Spleen (tissue), 11 donors: ENCODE results near the gene CLEC16A. TPM values are rescaled to one million over a fixed set of nuclear protein-coding genes. Genes with fewer than 3 reads are reported as not detected.
A peak's percentile ranks its signal among the peaks of the same experiment; 100 is the strongest.

Source experiments
- DNase-seq: peaks from one replicate; pipeline ENCODE4 v3.0.0-alpha.2; 2020
- H3K27ac ChIP-seq, 8 donors: fragments of 200-600 bp; sonication (generic) in 7 of 8; 1 replicate in 4 of 8; 2 replicates in 4 of 8; pipeline versions ENCODE4 v1.5.0 to v1.8.0; 2016 to 2021; ENCODE audit warnings: inconsistent platforms in 4 of 8, mild to moderate bottlenecking in 4 of 8, moderate library complexity in 1 of 8
- H3K27me3 ChIP-seq, 7 donors: fragments of 200-600 bp; sonication (generic) in 6 of 7; replicated peaks in 1 of 7; 1 replicate in 4 of 7; 2 replicates in 3 of 7; pipeline versions ENCODE4 v1.5.0 to v1.8.0; 2016 to 2021; ENCODE audit warnings: inconsistent platforms in 3 of 7, mild to moderate bottlenecking in 1 of 7
- H3K36me3 ChIP-seq, 6 donors: fragments of 200-600 bp; sonication (generic) in 5 of 6; 1 replicate in 4 of 6; 2 replicates in 2 of 6; pipeline versions ENCODE4 v1.5.0 to v1.8.0; 2016 to 2021; ENCODE audit warnings: inconsistent platforms in 2 of 6
- H3K4me1 ChIP-seq, 6 donors: fragments of 200-600 bp; sonication (generic) in 5 of 6; 1 replicate in 3 of 6; 2 replicates in 3 of 6; pipeline versions ENCODE4 v1.5.0 to v1.8.0; 2016 to 2021; ENCODE audit warnings: inconsistent platforms in 3 of 6
- H3K4me3 ChIP-seq, 8 donors: fragments of 200-600 bp; sonication (generic) in 7 of 8; 1 replicate in 4 of 8; 2 replicates in 4 of 8; pipeline versions ENCODE4 v1.5.0 to v1.8.0; 2016 to 2021; ENCODE audit warnings: inconsistent platforms in 4 of 8, mild to moderate bottlenecking in 4 of 8, moderate library complexity in 2 of 8
- H3K9me3 ChIP-seq, 8 donors: fragments of 200-600 bp; sonication (generic) in 7 of 8; 1 replicate in 4 of 8; 2 replicates in 4 of 8; pipeline versions ENCODE4 v1.5.0 to v1.8.0; 2016 to 2021; ENCODE audit warnings: inconsistent platforms in 4 of 8
- CTCF ChIP-seq, 11 experiments: fragments of 200-600 bp in 7 of 11; fragments of 450-650 bp in 4 of 11; sonication (generic) in 4 of 11; IDR thresholded peaks in 8 of 11; conservative IDR thresholded peaks in 3 of 11; 1 replicate in 7 of 11; 2 replicates in 4 of 11; pipeline versions ENCODE4 v1.4.0 to v1.8.0; 2016 to 2021; ENCODE audit warnings: antibody characterized with exemption in 11 of 11, inconsistent platforms in 4 of 11, mild to moderate bottlenecking in 1 of 11
- POLR2A ChIP-seq, 3 donors: fragments of 450-650 bp; IDR thresholded peaks; one replicate each; pipeline ENCODE4 v1.5.1; 2017; ENCODE audit warnings: antibody characterized with exemption in 3 of 3, mild to moderate bottlenecking in 1 of 3
- POLR2AphosphoS5 ChIP-seq, 3 donors: sonication (generic); formaldehyde crosslinking; IDR thresholded peaks; one replicate each; pipeline ENCODE4 v1.5.1; 2017; ENCODE audit warnings: antibody characterized with exemption in 3 of 3
- WGBS, 5 donors: extraction: QIAGEN DNeasy Blood & Tissue Kit in 3 of 5; methylation state at CpG; one replicate each; pipeline versions ENCODE4 v1.1.5 to v1.1.7; 2013 to 2018; 5-methylcytosine and 5-hydroxymethylcytosine counted together
- intact Hi-C: fragments of 100-400 bp; cut with DNase I; formaldehyde crosslinking; loops from one replicate; pipeline ENCODE4 v1.15.0; 2023; ENCODE audit warnings: low total_unique reads
- polyA plus RNA-seq, 3 donors: library from polyadenylated mRNA; stranded (reverse); fragments of 200-250 nt; gene quantifications; one replicate each; pipeline ENCODE4 v1.2.1, GENCODE V29; 2013
- total RNA-seq, 7 donors: library from RNA; depleted of rRNA in 3 of 7; stranded (reverse); fragments of >200 nt in 3 of 7; fragmentation: NEBNext Ultra II Directional in 4 of 7; extraction: Animal tissue kit (Norgen Biotek cat#: 25700) in 4 of 7; gene quantifications; one replicate each; pipeline versions ENCODE4 v1.1.0 to v1.2.1, GENCODE V29; 2016 to 2021
- donor health status: healthy with polysubstance abuse.
- donor health status: DM: no; HTN: no; CAD: no; lungs with moderate emphysema.
- donor health status: DM: no; HTN: no; CAD: no.
- donor health status: Bipolar disorder and iron deficiency.
- donor health status: healthy.
- donor health status: DM: no; HTN: no; CAD: no.
- donor health status: DM: yes; HTN: yes; CAD: no.

Gene CLEC16A
- total and polyA plus RNA-seq, 10 donors, result 7.3 to 54.6 (median 35.1) TPM

- H3K36me3 ChIP-seq, result peaks cover 0 to 91% (median 47%) of the 10 kb centered on the region in 6 donors
- TF ChIP-seq POLR2A (IDR thresholded peaks at IDR 0.05), result no peak
- no peaks in the 10 kb centered on the region for H3K9me3 ChIP-seq
- no peak for DNase-seq
- no peak overlapping the region for H3K27ac ChIP-seq
- no peaks in the 10 kb centered on the region for H3K27me3 ChIP-seq
- intact Hi-C loops, result no loop called here
- peaks cover 0 to 11% (median 4%) of the 10 kb centered on the region in 6 donors for H3K4me1 ChIP-seq
- WGBS, 5 donors, result 92 to 96% (median 95%) methylated on average over 11 of the region's 11 CpGs
- H3K4me3 ChIP-seq, result no peak overlapping the region
These were observed 179.3 kb downstream of the CLEC16A start for GRCh38 chr16:11123666-11124065.

GRCh38 chr16:11125936-11126335, 181.6 kb downstream of the CLEC16A start:
- no peak overlapping the region for H3K27ac ChIP-seq
- DNase-seq, result no peak

DNA sequence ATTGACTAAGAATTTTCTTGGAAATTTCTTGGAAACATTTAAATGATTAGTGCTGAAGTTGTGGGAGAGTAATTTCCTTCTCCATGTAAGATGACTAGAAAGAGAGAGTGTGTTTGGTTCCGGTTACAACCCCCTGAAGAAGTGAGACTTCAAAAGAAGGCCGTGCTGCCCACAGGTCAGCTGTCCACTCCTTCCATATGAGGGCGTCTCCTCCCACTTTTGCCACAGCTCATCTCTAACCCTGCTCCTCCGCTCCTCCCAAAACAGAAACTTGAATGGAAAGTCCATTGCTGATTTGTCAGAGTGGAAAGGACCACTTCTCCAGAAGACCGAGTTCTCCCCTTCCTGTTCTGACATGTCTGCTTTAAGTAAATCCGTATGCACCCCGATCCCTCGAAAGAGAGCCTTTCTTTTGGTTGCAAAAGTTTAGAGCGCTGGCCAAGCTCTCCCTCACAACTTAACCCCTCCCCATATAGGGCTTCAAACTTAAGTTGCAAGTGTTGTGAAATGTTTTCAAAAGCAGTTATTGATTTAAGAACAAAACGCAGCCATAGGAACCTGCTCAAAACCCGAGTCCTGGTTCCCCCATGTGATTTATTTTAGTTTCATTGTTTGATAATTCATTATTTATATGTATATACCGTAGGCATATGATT, 182.2 kb downstream of the CLEC16A start:
- DNase-seq, result no peak
- Histone ChIP-seq H3K4me1 (peaks cover 0 to 20% (median 8%) of the 10 kb centered on the region in 6 donors), H3K27ac (no peak overlapping the region), H3K36me3 (peaks cover 0 to 94% (median 47%) of the 10 kb centered on the region in 6 donors), H3K27me3 (no peaks in the 10 kb centered on the region), H3K9me3 (no peaks in the 10 kb centered on the region), H3K4me3 (no peak overlapping the region)
- TF ChIP-seq POLR2A (IDR thresholded peaks at IDR 0.05) (no peak), POLR2AphosphoS5 (IDR thresholded peaks at IDR 0.05) (no peak), CTCF (IDR thresholded peaks at IDR 0.05 in 8 of 11, conservative IDR thresholded peaks at IDR 0.05 in 3 of 11) (no peak)
- intact Hi-C loops, result no loop called here
- 69 to 84% (median 73%) methylated on average over 12 of the region's 12 CpGs for WGBS, 5 donors

More at GRCh38 chr16:11125936-11126335, 181.6 kb downstream of the CLEC16A start:
- intact Hi-C loops, result no loop called here
- H3K27me3 ChIP-seq, result no peaks in the 10 kb centered on the region
- WGBS, 5 donors, result 93 to 97% (median 94%) methylated on average over 17 of the region's 17 CpGs
- H3K9me3 ChIP-seq, result no peaks in the 10 kb centered on the region
- TF ChIP-seq POLR2A (IDR thresholded peaks at IDR 0.05) (no peak), POLR2AphosphoS5 (IDR thresholded peaks at IDR 0.05) (no peak), CTCF (IDR thresholded peaks at IDR 0.05 in 8 of 11, conservative IDR thresholded peaks at IDR 0.05 in 3 of 11) (no peak)
- peaks cover 0 to 20% (median 8%) of the 10 kb centered on the region in 6 donors for H3K4me1 ChIP-seq
- H3K36me3 ChIP-seq, result peaks cover 0 to 94% (median 53%) of the 10 kb centered on the region in 6 donors
- no peak overlapping the region for H3K4me3 ChIP-seq

DNA sequence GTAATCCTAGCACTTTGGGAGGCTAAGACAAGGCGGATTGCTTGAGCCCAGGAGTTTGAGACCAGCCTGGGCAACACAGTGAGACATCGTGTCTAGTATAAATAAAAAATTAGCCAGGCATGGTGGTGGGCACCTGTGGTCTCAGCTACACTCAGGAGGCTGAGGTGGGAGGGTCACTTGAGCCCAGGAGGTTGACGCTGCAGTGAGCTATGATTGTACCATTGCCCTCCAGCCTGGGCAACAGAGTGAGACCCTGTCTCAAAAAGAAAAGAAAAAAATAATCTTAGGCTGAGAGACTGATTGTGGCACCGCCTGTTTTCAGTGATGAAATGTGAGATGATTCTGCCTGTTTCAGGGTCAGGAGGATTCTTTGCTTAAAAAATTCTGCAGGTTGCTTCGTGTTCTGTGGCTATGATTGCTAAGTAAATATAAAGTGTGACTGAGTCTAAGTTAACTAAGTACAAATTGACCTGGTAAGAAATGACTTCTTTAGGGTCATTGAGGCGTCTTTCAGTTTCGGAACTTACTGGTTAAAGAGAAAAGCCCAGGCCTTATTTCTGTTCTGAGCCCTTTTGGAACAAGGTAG, 183.3 kb downstream of the CLEC16A start:
- peak overlapping the region in 4 of 8 donors; percentile 35 to 64 (median 55) for H3K27ac ChIP-seq
- 87 to 98% (median 94%) methylated on average over 7 of the region's 7 CpGs for WGBS, 5 donors
- DNase-seq, result no peak
- TF ChIP-seq POLR2A (IDR thresholded peaks at IDR 0.05), result no peak
- no peak for TF ChIP-seq CTCF (IDR thresholded peaks at IDR 0.05 in 8 of 11, conservative IDR thresholded peaks at IDR 0.05 in 3 of 11)
- no peak for TF ChIP-seq POLR2AphosphoS5 (IDR thresholded peaks at IDR 0.05)
- H3K36me3 ChIP-seq, result peaks cover 0 to 86% (median 43%) of the 10 kb centered on the region in 6 donors
- no peaks in the 10 kb centered on the region for H3K9me3 ChIP-seq
- H3K27me3 ChIP-seq, result no peaks in the 10 kb centered on the region
- H3K4me3 ChIP-seq, result no peak overlapping the region
- intact Hi-C loops, result no loop called here
- peaks cover 0 to 20% (median 8%) of the 10 kb centered on the region in 6 donors for H3K4me1 ChIP-seq
